HepG2 (cell line): Measurements from ENCODE around the gene BRI3BP. TPM values are rescaled to one million over a fixed set of nuclear protein-coding genes. Genes with fewer than 3 reads are reported as not detected.

ENCODE experiments used
- ATAC-seq: fragments of 200-7000 bp; cut with Tn5 transposase; 3 replicates; pipeline ENCODE4 v1.9.1; 2020; ENCODE audit warnings: mild to moderate bottlenecking, moderate library complexity
- BruUV-seq: library from RNA; stranded (reverse); fragments of 400-500 nt; replicated peaks from 2 replicates; lab custom pipeline; 2021; lab: Mats Ljungman, UMichigan
- CTCF ChIA-PET: fragments of 300-600 bp; formaldehyde crosslinking; extraction: SDS; loops from one replicate; lab custom pipeline; 2021; ENCODE audit warnings: low total read pairs, inconsistent platforms, low intra/inter-chr PET ratio; lab: Yijun Ruan, JAX
- POLR2A ChIA-PET: fragments of 350-600 bp; sonication (Branson Sonifier 250); formaldehyde crosslinking; loops from one replicate; lab custom pipeline; 2020; ENCODE audit warnings: antibody characterized with exemption, inconsistent platforms; lab: Yijun Ruan, JAX
- DNase-seq: peaks from one replicate; pipeline ENCODE4 v3.0.0-alpha.2; 2015; ENCODE audit warnings: low spot score
- FAIRE-seq: peaks from 3 replicates; lab custom pipeline; 2011; peaks lifted over from hg19 to GRCh38; lab: Jason Lieb, UNC
- H2AFZ ChIP-seq: one replicate; pipeline ENCODE4 v1.6.1; 2011; ENCODE audit warnings: low read length, inconsistent platforms
- H3K27ac ChIP-seq: fragments of 300-600 bp; 3 replicates; pipeline ENCODE4 v1.8.0; 2011; ENCODE audit warnings: mixed run types, mild to moderate bottlenecking, mixed read lengths, low read length, inconsistent platforms; ENCODE audit not compliant: insufficient read depth; ENCODE audit errors: extremely low read length
- H3K27me3 ChIP-seq, 2 experiments: fragments of 200-600 bp in 1 of 2; 2 replicates in 1 of 2; 3 replicates in 1 of 2; pipeline versions ENCODE4 v1.6.0 to v1.8.0; 2011; ENCODE audit warnings: low read length in 2 of 2, mild to moderate bottlenecking in 2 of 2, moderate library complexity in 2 of 2, inconsistent platforms in 1 of 2; ENCODE audit not compliant: insufficient read depth in 2 of 2, control insufficient read depth in 1 of 2
- H3K36me3 ChIP-seq, 2 experiments: fragments of 200-600 bp in 1 of 2; replicated peaks in 1 of 2; 2 replicates in 1 of 2; 3 replicates in 1 of 2; pipeline versions ENCODE4 v1.5.1 to v1.8.0; 2011; ENCODE audit warnings: low read length in 2 of 2, inconsistent platforms in 1 of 2; ENCODE audit not compliant: insufficient read depth in 2 of 2, control insufficient read depth in 1 of 2
- H3K4me1 ChIP-seq: 2 replicates; pipeline ENCODE4 v1.5.1; 2012; ENCODE audit warnings: low read length, inconsistent platforms; ENCODE audit not compliant: insufficient read depth
- H3K4me2 ChIP-seq: 2 replicates; pipeline ENCODE4 v1.6.0; 2011; ENCODE audit warnings: low read depth, low read length, inconsistent platforms
- H3K4me3 ChIP-seq, 3 experiments: fragments of 200-600 bp in 1 of 3; sonication (generic), shearing (Covaris generic) in 1 of 3; replicated peaks in 1 of 3; 2 replicates each; pipeline ENCODE4 v1.5.1; 2011 to 2016; ENCODE audit warnings: low read length in 3 of 3, inconsistent platforms in 2 of 3, low read depth in 2 of 3, mild to moderate bottlenecking in 2 of 3, control low read depth in 1 of 3, mixed read lengths in 1 of 3; ENCODE audit not compliant: insufficient read depth in 1 of 3
- H3K79me2 ChIP-seq: one replicate; pipeline ENCODE4 v1.6.1; 2011; ENCODE audit warnings: low read length, inconsistent platforms; ENCODE audit not compliant: insufficient read depth
- H3K9ac ChIP-seq: 2 replicates; pipeline ENCODE4 v1.6.0; 2011; ENCODE audit warnings: mild to moderate bottlenecking, low read depth, low read length, inconsistent platforms; ENCODE audit not compliant: insufficient read depth
- H3K9me3 ChIP-seq: 2 replicates; pipeline ENCODE4 v1.5.1; 2012; ENCODE audit warnings: mild to moderate bottlenecking, low read length
- H4K20me1 ChIP-seq: 2 replicates; pipeline ENCODE4 v1.6.0; 2011; ENCODE audit warnings: inconsistent platforms, mild to moderate bottlenecking, low read length, moderate library complexity; ENCODE audit not compliant: insufficient read depth
- CCDC6 ChIP-seq: sonication (generic); formaldehyde crosslinking; IDR thresholded peaks from 2 replicates; pipeline ENCODE4 v1.8.1; 2022; ENCODE audit warnings: mild to moderate bottlenecking, missing genetic modification reagents, moderate library complexity
- GATAD2A ChIP-seq: IDR thresholded peaks from 2 replicates; pipeline ENCODE4 v1.6.1; 2016
- KDM2A ChIP-seq: sonication (generic); formaldehyde crosslinking; IDR thresholded peaks from 2 replicates; pipeline ENCODE4 v1.4.0; 2020; ENCODE audit warnings: low read depth, missing genetic modification reagents, borderline replicate concordance
- KLF13 ChIP-seq: sonication (generic); formaldehyde crosslinking; IDR thresholded peaks from 2 replicates; pipeline ENCODE4 v1.4.0; 2020; ENCODE audit warnings: mild to moderate bottlenecking, missing genetic modification reagents
- KMT2B ChIP-seq: IDR thresholded peaks from 2 replicates; pipeline ENCODE4 v1.6.1; 2016; ENCODE audit warnings: missing genetic modification reagents, missing compliant biosample characterization
- TAF1 ChIP-seq: sonication (generic); formaldehyde crosslinking; IDR thresholded peaks from 2 replicates; pipeline ENCODE4 v1.4.0; 2020; ENCODE audit warnings: missing genetic modification reagents
- YY1 ChIP-seq: IDR thresholded peaks from 2 replicates; pipeline ENCODE4 v1.6.1; 2011; ENCODE audit warnings: low read length, low read depth, moderate library complexity, mild to moderate bottlenecking; ENCODE audit not compliant: insufficient read depth, insufficient replicate concordance
- ZNF564 ChIP-seq: sonication (generic); formaldehyde crosslinking; IDR thresholded peaks from 2 replicates; pipeline ENCODE4 v1.8.1; 2023; ENCODE audit warnings: mild to moderate bottlenecking, missing genetic modification reagents
- ZNF772 ChIP-seq: sonication (generic); formaldehyde crosslinking; IDR thresholded peaks from 2 replicates; pipeline ENCODE4 v1.5.0; 2020; ENCODE audit warnings: mild to moderate bottlenecking, missing genetic modification reagents
- WGBS: methylation state at CpG from one replicate; pipeline ENCODE4 v1.1.6; 2017; ENCODE audit warnings: low lambda C conversion rate; 5-methylcytosine and 5-hydroxymethylcytosine counted together
- in situ Hi-C: cut with HindIII; loops from 2 replicates; pipeline ENCODE4 v1.10.0; 2017; ENCODE audit warnings: low pct_unique_long_range_greater_than_20kb; ENCODE audit not compliant: extremely low pct_ligation_motif_present
- intact Hi-C: fragments of 100-400 bp; cut with micrococcal nuclease; formaldehyde crosslinking; loops from one replicate; pipeline ENCODE4 v1.10.0; 2022; ENCODE audit not compliant: unreplicated experiment
- polyA plus RNA-seq, 8 experiments: library from polyadenylated mRNA; depleted of rRNA in 3 of 8; stranded (reverse) in 7 of 8; unstranded in 1 of 8; fragments of >200 nt; fragmentation: Illumina TruSeq in 4 of 8; extraction: Trizol in 4 of 8; gene quantifications; 2 replicates each; pipeline versions ENCODE4 v1.2.1 to v1.2.3, GENCODE V29; 2011 to 2016; ENCODE audit warnings: low read depth in 4 of 8, missing spikeins in 1 of 8, mixed read lengths in 1 of 8; ENCODE audit not compliant: insufficient read depth in 1 of 8
- total RNA-seq, 5 experiments: library from RNA; depleted of rRNA; stranded (reverse); fragments of >200 nt; fragmentation: Illumina TruSeq; extraction: Trizol; gene quantifications; 2 replicates each; pipeline ENCODE4 v1.2.3, GENCODE V29; 2016; ENCODE audit warnings: low read depth in 1 of 5
- TF ChIP-seq, protein P1 (sequence below): IDR thresholded peaks from 2 replicates; pipeline ENCODE4 v1.6.1; 2016; ENCODE audit warnings: low read depth, missing genetic modification reagents, missing compliant biosample characterization
- TF ChIP-seq, protein P2 (sequence below): sonication (generic); formaldehyde crosslinking; IDR thresholded peaks from 2 replicates; pipeline ENCODE4 v1.4.0; 2020; ENCODE audit warnings: mild to moderate bottlenecking, missing genetic modification reagents
- TF ChIP-seq, protein P3 (sequence below): sonication (generic); formaldehyde crosslinking; IDR thresholded peaks from 2 replicates; pipeline ENCODE4 v1.9.0; 2021; ENCODE audit warnings: missing genetic modification reagents, borderline replicate concordance

Gene BRI3BP
- total and polyA plus RNA-seq, 2 of the 13 experiments (the other 11 are each of a cell fraction or from before 2014, with no cell fraction given): 7.5 to 21.1 TPM

DNA sequence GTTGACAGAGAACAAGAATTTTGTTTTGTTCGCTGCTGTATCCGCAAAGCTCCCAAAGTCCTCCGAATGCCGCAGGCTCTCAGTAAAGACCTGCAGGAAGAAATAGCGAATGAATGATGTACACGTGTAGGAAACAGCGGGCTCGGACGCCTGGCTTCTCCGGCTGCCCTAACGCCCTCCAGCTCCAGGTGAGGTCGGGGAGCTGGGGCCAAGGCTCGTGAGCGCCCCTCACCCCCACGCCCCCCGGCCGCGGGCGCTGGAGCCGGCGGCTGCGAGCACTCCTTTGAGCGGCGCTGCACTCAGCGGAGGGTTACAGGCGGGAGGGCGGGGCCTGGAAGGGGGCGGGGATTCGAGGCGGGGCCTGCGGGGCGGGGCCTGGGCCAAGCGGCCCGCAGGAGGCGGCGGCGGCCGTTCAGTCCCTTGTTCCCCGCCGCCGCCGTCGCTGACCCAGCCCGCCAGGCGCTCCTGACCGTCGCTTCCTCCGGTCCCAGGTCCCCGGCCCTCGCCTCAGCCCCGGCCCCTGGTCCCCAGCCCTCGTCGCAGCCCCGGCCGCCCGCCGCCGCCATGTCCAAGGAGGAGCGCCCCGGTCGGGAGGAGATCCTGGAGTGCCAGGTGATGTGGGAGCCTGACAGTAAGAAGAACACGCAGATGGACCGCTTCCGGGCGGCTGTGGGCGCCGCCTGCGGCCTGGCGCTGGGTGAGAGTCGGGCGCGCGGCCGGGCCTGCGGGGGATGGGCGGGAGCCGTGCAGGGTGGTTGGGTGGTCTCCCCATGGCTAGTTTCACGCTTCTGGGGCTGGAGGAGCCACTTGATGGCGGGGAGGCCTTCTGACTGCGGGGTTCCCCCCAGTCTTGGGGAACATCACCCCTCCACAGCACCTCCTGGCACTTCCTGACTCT is 71.8 kb downstream of the BRI3BP start, which contains the start of gene AACS:
Gene AACS (plus strand): TSS at position 415 of the 898 bp plus-strand sequence. CDS start 150 bp downstream, at position 565.
- no peak for FAIRE-seq
- 3% methylated on average over 20 of the region's 80 CpGs for WGBS
- peak; percentile 52 for TF ChIP-seq YY1
- TF ChIP-seq, protein P1, sequence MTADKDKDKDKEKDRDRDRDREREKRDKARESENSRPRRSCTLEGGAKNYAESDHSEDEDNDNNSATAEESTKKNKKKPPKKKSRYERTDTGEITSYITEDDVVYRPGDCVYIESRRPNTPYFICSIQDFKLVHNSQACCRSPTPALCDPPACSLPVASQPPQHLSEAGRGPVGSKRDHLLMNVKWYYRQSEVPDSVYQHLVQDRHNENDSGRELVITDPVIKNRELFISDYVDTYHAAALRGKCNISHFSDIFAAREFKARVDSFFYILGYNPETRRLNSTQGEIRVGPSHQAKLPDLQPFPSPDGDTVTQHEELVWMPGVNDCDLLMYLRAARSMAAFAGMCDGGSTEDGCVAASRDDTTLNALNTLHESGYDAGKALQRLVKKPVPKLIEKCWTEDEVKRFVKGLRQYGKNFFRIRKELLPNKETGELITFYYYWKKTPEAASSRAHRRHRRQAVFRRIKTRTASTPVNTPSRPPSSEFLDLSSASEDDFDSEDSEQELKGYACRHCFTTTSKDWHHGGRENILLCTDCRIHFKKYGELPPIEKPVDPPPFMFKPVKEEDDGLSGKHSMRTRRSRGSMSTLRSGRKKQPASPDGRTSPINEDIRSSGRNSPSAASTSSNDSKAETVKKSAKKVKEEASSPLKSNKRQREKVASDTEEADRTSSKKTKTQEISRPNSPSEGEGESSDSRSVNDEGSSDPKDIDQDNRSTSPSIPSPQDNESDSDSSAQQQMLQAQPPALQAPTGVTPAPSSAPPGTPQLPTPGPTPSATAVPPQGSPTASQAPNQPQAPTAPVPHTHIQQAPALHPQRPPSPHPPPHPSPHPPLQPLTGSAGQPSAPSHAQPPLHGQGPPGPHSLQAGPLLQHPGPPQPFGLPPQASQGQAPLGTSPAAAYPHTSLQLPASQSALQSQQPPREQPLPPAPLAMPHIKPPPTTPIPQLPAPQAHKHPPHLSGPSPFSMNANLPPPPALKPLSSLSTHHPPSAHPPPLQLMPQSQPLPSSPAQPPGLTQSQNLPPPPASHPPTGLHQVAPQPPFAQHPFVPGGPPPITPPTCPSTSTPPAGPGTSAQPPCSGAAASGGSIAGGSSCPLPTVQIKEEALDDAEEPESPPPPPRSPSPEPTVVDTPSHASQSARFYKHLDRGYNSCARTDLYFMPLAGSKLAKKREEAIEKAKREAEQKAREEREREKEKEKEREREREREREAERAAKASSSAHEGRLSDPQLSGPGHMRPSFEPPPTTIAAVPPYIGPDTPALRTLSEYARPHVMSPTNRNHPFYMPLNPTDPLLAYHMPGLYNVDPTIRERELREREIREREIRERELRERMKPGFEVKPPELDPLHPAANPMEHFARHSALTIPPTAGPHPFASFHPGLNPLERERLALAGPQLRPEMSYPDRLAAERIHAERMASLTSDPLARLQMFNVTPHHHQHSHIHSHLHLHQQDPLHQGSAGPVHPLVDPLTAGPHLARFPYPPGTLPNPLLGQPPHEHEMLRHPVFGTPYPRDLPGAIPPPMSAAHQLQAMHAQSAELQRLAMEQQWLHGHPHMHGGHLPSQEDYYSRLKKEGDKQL: no peak
- TF ChIP-seq TAF1 (CRISPR knock-in tag): peak; percentile 83
- TF ChIP-seq, protein P2, sequence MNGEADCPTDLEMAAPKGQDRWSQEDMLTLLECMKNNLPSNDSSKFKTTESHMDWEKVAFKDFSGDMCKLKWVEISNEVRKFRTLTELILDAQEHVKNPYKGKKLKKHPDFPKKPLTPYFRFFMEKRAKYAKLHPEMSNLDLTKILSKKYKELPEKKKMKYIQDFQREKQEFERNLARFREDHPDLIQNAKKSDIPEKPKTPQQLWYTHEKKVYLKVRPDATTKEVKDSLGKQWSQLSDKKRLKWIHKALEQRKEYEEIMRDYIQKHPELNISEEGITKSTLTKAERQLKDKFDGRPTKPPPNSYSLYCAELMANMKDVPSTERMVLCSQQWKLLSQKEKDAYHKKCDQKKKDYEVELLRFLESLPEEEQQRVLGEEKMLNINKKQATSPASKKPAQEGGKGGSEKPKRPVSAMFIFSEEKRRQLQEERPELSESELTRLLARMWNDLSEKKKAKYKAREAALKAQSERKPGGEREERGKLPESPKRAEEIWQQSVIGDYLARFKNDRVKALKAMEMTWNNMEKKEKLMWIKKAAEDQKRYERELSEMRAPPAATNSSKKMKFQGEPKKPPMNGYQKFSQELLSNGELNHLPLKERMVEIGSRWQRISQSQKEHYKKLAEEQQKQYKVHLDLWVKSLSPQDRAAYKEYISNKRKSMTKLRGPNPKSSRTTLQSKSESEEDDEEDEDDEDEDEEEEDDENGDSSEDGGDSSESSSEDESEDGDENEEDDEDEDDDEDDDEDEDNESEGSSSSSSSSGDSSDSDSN (CRISPR knock-in tag): peak; percentile 89
- TF ChIP-seq CCDC6 (CRISPR knock-in tag): peak; percentile 54; the same call in 1 of the 2 replicates
- peak; percentile 10; the same call in 1 of the 2 replicates for TF ChIP-seq KMT2B (CRISPR knock-in tag)
- TF ChIP-seq KLF13 (CRISPR knock-in tag): no peak; the same call in 1 of the 2 replicates
- TF ChIP-seq, protein P3, sequence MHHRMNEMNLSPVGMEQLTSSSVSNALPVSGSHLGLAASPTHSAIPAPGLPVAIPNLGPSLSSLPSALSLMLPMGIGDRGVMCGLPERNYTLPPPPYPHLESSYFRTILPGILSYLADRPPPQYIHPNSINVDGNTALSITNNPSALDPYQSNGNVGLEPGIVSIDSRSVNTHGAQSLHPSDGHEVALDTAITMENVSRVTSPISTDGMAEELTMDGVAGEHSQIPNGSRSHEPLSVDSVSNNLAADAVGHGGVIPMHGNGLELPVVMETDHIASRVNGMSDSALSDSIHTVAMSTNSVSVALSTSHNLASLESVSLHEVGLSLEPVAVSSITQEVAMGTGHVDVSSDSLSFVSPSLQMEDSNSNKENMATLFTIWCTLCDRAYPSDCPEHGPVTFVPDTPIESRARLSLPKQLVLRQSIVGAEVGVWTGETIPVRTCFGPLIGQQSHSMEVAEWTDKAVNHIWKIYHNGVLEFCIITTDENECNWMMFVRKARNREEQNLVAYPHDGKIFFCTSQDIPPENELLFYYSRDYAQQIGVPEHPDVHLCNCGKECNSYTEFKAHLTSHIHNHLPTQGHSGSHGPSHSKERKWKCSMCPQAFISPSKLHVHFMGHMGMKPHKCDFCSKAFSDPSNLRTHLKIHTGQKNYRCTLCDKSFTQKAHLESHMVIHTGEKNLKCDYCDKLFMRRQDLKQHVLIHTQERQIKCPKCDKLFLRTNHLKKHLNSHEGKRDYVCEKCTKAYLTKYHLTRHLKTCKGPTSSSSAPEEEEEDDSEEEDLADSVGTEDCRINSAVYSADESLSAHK (CRISPR knock-in tag): no peak
- TF ChIP-seq ZNF564 (CRISPR knock-in tag): peak; percentile 73; the same call in 1 of the 2 replicates
- peak; percentile 22; the same call in 1 of the 2 replicates for TF ChIP-seq KDM2A
- peak; percentile 36; the same call in 1 of the 2 replicates for TF ChIP-seq GATAD2A (CRISPR knock-in tag)
- 0 out of 2 replicates have a peak, but pooled peaks have one; percentile 22 for TF ChIP-seq ZNF772 (CRISPR knock-in tag)

More for the DNA sequence above, 71.8 kb downstream of the BRI3BP start, which contains the start of gene AACS:
- Histone ChIP-seq H3K27ac (peak within 1 kb of the TSS; percentile 62), H3K36me3 (peaks cover 0 to 3% of the 10 kb centered on the region in 2 experiments; a peak in 2 of 5 replicates), H3K4me1 (peaks cover 26% of the 10 kb centered on the region), H3K27me3 (no peaks in the 10 kb centered on the region; a peak in 1 of 5 replicates), H2AFZ (peak within 1 kb of the TSS; percentile 70), H3K9ac (peak within 1 kb of the TSS; percentile 81), H3K4me3 (peak within 1 kb of the TSS; percentile 84 to 94 (median 84)), H3K4me2 (peak within 1 kb of the TSS; percentile 98), H4K20me1 (no peaks in the 10 kb centered on the region), H3K79me2 (peaks cover 16% of the 10 kb centered on the region), H3K9me3 (no peaks in the 10 kb centered on the region)
- in situ Hi-C loops: no loop called here
- intact Hi-C loops: loop anchor here (2.0 kb wide), 1 partner anchor 76 kb away; the partner anchor contains the start of gene DHX37
- POLR2A ChIA-PET: interaction anchor here (0.9 to 1.7 kb wide), 4 partner anchors 11 to 30 kb away, joined by 3 to 5 read pairs (median 4); no protein-coding TSS in a partner anchor
- DNase-seq (peak; percentile 49), ATAC-seq (peak; percentile 94)
- CTCF ChIA-PET: no interaction called here
- TSS peak; percentile 65 for BruUV-seq
